Gastroesophageal sphincter (tissue), 3 donors: ENCODE data around the gene FAM118B.

Experiments used
- CTCF ChIP-seq, 4 experiments: fragments of 200-600 bp in 2 of 4; fragments of 450-650 bp in 2 of 4; sonication (generic) in 1 of 4; IDR thresholded peaks; one replicate each; pipeline ENCODE4 v1.5.1; 2017 to 2019; ENCODE audit warnings: antibody characterized with exemption in 4 of 4, mild to moderate bottlenecking in 2 of 4, moderate library complexity in 2 of 4
- EP300 ChIP-seq: sonication (generic); formaldehyde crosslinking; IDR thresholded peaks from one replicate; pipeline ENCODE4 v1.6.1; 2017; ENCODE audit warnings: antibody characterized with exemption, mild to moderate bottlenecking
- POLR2A ChIP-seq, 2 donors: fragments of 450-650 bp; IDR thresholded peaks; one replicate each; pipeline ENCODE4 v1.6.1; 2017; ENCODE audit warnings: antibody characterized with exemption in 2 of 2, mild to moderate bottlenecking in 2 of 2, moderate library complexity in 1 of 2
- POLR2AphosphoS5 ChIP-seq: sonication (generic); formaldehyde crosslinking; IDR thresholded peaks from one replicate; pipeline ENCODE4 v1.6.1; 2017; ENCODE audit warnings: antibody characterized with exemption

- no peak for TF ChIP-seq CTCF (IDR thresholded peaks at IDR 0.05)
- no peak for TF ChIP-seq EP300
- TF ChIP-seq POLR2A (IDR thresholded peaks at IDR 0.05): no peak
- no peak for TF ChIP-seq POLR2AphosphoS5
Observed at GRCh38 chr11:126267650-126268049, 56.1 kb downstream of the FAM118B start.
